DMS153 (cell line): ENCODE results near the gene ZFPM1.
"Not testable (repeated sequence)": the region's sequence is repeated elsewhere in the genome, so short reads cannot be mapped to it uniquely, and the experiment has no call there.

Experiments used
- DNase-seq: peaks from one replicate; lab custom pipeline; 2025; lab: John Stamatoyannopoulos, UW

ZFPM1 gene

GRCh38 chr16:88478889-88479792, 26.1 kb downstream of the ZFPM1 start:
- DNase-seq = no peak

- DNase-seq = no peak
Measured at GRCh38 chr16:88479793-88480760, 27.0 kb downstream of the ZFPM1 start.

- DNase-seq = no peak
Measured at GRCh38 chr16:88480829-88481228, 27.7 kb downstream of the ZFPM1 start.

GRCh38 chr16:88481851-88482250, 28.8 kb downstream of the ZFPM1 start:
- no peak for DNase-seq

GRCh38 chr16:88482630-88483391, 29.7 kb downstream of the ZFPM1 start:
- no peak for DNase-seq

GRCh38 chr16:88483392-88483641, 30.2 kb downstream of the ZFPM1 start:
- no peak for DNase-seq

GRCh38 chr16:88484505-88485365, 31.7 kb downstream of the ZFPM1 start:
- no peak for DNase-seq

GRCh38 chr16:88485366-88485741, 32.3 kb downstream of the ZFPM1 start:
- not testable (repeated sequence) for DNase-seq

- DNase-seq = no peak
Measured at GRCh38 chr16:88486398-88487123, 33.5 kb downstream of the ZFPM1 start.

GRCh38 chr16:88487124-88487432, 34.0 kb downstream of the ZFPM1 start:
- no peak for DNase-seq

- DNase-seq = no peak
Measured at GRCh38 chr16:88487920-88488851, 35.1 kb downstream of the ZFPM1 start.

GRCh38 chr16:88489163-88489741, 36.2 kb downstream of the ZFPM1 start:
- no peak for DNase-seq

- no peak for DNase-seq
Measured at GRCh38 chr16:88491001-88491559, 38.0 kb downstream of the ZFPM1 start.

- DNase-seq = no peak
Measured at GRCh38 chr16:88491560-88492310, 38.7 kb downstream of the ZFPM1 start.

GRCh38 chr16:88493879-88494278, 40.8 kb downstream of the ZFPM1 start:
- DNase-seq = no peak

GRCh38 chr16:88494335-88495154, 41.5 kb downstream of the ZFPM1 start:
- no peak for DNase-seq

- DNase-seq = no peak
Measured at GRCh38 chr16:88495268-88495772, 42.2 kb downstream of the ZFPM1 start.
